HG02642 (cell line): Measurements from ENCODE around the gene CHST11.
A peak's percentile ranks its signal among the peaks of the same experiment; 100 is the strongest.

Source experiments
- ATAC-seq: cut with Tn5 transposase; IDR thresholded peaks from one replicate; pipeline ENCODE4 v1.9.1; 2021; ENCODE audit warnings: mild to moderate bottlenecking; ENCODE audit not compliant: unreplicated experiment, poor library complexity

The CHST11 gene

GRCh38 chr12:104477510-104478390 is 21.0 kb downstream of the CHST11 start:
- no peak for ATAC-seq

GRCh38 chr12:104478396-104479122 is 21.8 kb downstream of the CHST11 start:
- ATAC-seq, result peak; percentile 84

DNA sequence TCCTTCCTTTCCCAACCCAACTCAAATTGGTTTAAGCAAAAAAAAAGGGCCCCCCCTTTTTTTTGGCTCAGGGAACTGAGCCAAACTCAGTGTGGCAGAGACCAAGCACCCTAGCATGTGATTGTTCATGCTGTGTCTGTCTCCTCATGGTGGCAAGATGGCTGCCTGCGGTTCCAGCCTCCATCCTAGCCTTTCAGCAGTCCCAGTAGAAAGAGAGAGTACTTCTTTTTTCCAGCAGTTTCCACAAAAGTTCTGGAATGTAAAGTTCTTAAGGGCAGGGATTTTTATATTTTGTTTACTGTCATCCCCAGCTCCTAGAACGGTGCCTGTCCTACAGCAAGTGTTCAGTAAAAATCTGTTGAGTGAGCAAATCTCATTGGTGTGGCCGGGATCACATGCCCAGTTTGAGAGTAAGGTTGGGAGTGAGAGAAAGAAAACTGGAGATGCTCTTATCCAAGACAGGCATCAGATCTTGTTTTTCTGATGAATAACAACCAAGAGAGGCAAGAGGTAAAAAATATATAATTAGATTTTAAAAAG is 22.4 kb downstream of the CHST11 start:
- ATAC-seq, result no peak

DNA sequence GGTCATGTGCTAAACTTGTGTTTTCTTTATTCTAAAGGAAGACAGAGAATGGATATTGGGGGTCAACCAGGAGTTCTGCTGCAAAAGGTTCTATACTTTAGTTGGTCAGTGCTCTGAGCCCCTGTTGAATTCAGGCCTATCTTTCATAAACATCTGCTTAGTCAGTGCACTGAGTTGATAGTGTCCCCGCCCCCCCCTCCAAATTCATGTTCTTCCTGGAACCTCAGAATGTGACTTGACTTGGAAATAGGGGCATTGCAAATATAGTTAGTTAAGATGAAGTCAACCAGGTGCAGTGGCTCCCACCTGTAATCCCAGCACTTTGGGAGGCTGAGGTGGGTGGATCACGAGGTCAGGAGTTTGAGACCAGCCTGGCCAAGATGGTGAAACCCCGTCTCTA is 23.3 kb downstream of the CHST11 start:
- no peak for ATAC-seq

DNA sequence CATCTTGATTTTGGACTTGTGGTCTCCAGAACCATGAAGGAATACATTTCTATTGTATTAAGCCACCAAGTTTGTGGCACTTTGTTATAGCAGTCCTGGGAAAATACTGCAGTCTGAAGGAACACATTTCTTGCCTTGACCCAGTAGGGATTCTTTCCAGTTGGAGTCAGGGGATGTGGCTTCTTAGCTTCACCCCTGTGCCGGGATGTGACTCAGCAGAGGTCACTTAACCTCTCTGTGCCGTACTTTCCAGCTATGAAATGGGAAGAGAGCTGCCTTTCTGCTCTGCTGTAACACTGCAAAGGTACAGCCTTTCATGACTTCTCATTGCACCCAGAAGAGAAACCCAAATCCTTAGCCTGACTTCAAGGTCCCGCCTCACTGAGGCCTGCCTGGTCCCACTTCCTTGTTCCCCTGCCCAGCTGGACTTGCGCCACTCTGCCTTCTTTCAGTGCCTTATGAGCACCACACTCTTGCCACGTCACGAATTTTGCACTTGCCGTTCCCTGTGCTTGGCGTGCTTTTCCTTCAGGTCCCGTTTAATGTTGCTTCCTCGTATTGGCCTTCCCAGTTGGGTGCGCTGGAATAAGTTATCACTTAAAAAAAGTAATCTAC is 24.2 kb downstream of the CHST11 start:
- no peak for ATAC-seq

DNA sequence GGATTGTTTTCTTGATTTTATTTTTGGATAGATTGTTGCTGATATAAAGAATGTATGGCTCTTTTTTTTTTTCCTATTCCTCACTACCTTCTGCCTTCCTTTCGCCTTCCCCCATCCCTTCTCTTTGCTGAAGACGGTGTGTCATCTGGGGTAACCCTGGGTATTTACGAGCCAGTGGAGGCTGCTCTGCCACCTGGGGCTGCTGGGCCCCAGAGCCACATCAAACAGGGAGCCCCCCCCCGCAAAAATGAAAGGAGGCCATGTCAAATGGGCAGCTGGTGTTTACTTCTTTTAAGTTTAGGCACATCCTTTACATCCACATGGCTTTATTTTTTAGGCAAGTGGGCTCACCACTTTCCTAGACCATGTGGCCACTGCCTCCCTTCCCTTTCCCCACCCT is 25.4 kb downstream of the CHST11 start:
- ATAC-seq, result no peak

DNA sequence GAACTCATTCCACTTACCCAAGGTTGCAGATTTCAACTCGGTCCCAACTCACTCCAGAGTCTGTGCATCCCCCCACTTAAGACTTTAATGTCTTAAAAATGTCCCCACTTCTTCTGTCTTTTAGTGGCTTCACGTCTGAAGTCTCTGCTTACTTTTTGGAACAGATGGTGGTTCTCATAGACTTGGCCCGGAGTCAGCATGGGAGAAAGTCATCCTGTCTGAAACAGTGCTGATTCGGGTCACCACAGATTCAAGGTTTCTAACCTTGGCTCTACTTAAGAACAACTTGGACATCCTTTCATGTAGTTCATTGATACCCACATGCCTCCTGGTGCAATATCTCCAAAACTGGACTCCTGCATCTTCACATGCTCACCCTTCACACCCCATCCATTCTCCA is 26.0 kb downstream of the CHST11 start:
- no peak for ATAC-seq

DNA sequence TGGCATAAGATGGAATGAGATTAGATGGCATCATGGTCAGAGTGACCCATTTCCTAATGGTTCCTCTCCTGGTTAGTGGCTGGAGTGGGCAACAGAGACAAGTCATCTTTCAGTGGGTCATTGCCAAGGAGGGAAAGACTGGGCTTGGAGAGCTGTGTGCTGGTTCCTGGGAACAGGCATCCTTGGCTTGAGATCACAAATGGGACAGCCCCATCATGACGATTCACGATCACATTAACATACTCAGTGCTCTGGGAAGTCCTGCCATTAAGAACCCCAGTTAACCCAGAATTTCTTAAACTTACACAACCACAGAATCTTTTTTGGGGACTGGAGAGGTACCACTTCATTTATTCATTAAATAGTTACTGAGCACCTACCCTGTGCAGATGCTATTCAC is 27.3 kb downstream of the CHST11 start:
- no peak for ATAC-seq

DNA sequence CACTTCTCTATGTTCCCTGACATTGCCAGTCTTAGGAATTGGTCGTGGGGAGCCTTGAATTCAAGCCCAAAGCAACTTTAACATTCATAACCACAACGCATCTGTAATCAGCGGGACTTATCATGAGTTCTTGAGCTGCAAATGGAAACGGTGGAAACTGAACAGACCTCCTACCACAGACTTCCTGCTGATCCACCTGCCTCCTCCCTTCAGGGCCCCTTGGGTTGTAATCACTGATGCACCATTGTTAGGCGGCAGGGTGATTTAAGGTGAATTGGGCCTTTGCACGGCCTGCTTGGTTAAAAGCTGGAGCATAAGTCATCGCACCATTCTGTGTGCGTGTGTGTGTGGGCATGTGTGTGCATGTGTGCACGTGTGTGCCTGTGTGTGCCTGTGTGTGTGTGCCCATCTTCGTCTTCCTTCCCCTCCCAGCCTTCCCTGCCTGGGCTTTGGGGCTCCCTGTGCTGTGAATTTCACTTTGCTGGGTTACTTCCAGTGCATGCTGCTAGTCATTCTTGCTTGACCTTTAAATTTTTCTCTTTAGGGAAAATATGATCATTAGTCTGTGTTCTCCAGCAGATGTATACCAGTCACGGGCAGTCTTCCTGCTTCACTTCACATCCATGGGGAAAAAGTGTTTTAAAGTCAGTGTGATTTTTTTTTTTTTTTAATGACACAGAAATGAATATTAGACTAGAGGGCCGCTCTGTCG is 29.1 kb downstream of the CHST11 start:
- ATAC-seq, result peak; percentile 39

- no peak for ATAC-seq
Measured at GRCh38 chr12:104486363-104486750, 29.6 kb downstream of the CHST11 start.

DNA sequence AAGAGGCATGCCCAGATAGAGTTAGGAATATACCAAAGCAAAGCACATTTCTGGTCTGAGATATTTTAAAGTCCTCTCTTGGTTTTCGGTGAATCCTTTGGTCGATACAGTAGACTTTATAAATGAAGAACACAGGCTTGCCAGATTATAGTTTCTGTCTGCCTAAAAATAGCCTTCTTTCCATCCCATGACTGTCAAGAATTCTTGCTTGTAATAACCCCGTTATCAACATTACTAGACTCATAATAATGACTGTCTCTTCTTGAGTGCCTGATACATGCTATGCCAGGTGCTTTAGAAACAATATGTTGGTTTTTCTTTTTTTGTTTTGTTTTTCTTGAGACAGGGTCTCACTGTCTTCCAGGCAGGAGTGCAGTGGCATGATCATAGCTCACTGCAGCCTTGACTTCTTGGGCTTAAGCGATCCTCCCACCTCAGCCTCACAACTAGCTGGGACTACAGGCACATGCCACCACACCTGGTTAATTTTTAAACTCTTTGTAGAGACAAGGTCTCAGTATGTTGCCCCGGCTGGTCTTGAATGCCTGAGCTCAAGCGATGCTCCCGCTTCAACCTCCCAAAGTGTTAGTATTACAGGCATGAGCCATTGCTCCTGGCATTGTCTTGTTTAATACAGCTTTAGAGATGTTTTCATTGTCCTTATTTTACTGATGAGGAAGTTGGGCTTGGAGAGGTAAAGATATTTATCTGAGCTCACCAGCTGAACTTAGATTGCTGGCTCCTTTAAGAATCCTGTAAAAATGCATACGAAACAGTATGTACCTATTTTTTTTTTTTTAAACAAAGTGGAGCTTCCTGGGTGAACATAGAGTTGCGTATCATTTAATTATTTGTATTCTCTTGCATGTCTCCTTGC is 30.4 kb downstream of the CHST11 start:
- ATAC-seq, result peak; percentile 42

- no peak for ATAC-seq
Measured at GRCh38 chr12:104488374-104488773, 31.6 kb downstream of the CHST11 start.

DNA sequence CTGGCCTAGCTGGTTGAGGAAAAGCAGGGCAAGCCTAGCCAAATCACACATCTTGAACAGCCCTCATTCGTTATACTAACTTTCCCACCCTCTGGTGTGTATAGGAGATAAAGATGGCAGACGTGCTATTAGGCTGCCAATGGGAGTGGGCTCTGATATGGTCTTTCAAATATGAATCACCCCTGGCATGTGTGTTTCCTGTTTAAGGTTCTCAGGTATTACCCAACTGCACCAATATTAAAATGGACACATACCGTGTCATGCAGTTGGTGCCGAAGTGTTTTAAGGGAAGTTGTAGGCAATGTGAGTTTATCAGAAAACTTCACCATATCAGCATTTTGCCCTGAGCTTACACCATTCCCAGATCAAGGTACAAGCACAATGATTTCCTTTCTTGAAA is 33.4 kb downstream of the CHST11 start:
- no peak for ATAC-seq

GRCh38 chr12:104490850-104491249 is 34.1 kb downstream of the CHST11 start:
- ATAC-seq, result no peak

- ATAC-seq, result no peak
Measured at GRCh38 chr12:104493496-104493895, 36.7 kb downstream of the CHST11 start.

- peak; percentile 38 for ATAC-seq
Measured at GRCh38 chr12:104494137-104494792, 37.5 kb downstream of the CHST11 start.

GRCh38 chr12:104494793-104495158 is 38.0 kb downstream of the CHST11 start:
- ATAC-seq, result peak; percentile 23

DNA sequence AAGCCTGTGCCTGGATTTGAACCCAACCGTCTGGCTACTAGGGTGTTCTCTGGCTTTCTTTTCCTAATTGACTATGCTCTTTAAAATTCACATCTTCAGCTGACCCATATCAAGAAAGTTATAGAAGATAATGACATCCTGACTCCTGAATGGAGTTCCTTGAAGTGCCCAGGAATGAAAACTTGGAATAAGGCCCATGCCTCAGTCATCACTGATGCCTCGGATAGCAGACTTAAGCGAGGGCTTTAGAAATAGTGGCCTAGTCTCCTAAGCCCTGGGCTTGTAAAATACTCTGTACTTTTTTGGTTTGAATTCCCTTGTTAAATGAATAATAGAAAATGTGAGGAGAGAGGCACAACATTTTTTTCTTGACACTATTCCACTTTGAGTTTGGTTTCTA is 39.0 kb downstream of the CHST11 start:
- no peak for ATAC-seq

GRCh38 chr12:104496336-104496735 is 39.6 kb downstream of the CHST11 start:
- ATAC-seq, result no peak
